Measurements from ENCODE around the gene MYO5B. TPM values are rescaled to one million over a fixed set of nuclear protein-coding genes. Genes with fewer than 3 reads are reported as not detected.
A peak's percentile ranks its signal among the peaks of the same experiment; 100 is the strongest.

The MYO5B gene
- total and polyA plus RNA-seq, 8 donors = 9.0 to 25.5 (median 12.1) TPM

DNA sequence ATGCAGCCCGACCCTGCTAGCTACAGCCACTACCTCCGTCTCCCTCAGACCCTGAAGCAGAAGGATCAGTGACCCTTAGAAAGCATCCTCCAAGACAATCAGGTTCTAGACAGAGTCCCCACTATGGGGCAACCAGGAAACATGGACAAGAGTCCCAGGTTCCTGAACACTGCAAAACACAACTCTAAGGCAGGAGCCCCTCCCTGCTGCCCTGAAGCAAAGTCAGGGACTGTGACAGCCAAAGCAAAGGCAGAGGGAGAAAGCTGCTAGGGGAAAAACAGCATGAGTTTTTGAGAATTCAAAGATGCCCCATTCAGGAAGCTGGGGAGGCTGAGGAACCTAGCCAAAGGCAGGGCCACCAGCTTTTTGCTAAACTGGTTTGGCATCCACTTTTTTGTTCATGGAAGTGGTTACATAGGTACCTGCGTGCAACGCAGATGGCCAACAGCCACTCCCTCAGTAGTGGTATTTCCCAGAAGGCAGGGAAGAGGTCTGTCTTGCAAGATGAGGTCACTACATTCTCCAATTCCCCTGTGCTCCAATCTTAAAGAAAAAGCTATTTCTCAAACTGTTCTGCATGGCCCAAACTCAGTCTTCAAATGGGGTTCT is 33.2 kb downstream of the MYO5B start:
- intact Hi-C loops (cut with DNase I) = no loop called here
- TF ChIP-seq, protein P1, sequence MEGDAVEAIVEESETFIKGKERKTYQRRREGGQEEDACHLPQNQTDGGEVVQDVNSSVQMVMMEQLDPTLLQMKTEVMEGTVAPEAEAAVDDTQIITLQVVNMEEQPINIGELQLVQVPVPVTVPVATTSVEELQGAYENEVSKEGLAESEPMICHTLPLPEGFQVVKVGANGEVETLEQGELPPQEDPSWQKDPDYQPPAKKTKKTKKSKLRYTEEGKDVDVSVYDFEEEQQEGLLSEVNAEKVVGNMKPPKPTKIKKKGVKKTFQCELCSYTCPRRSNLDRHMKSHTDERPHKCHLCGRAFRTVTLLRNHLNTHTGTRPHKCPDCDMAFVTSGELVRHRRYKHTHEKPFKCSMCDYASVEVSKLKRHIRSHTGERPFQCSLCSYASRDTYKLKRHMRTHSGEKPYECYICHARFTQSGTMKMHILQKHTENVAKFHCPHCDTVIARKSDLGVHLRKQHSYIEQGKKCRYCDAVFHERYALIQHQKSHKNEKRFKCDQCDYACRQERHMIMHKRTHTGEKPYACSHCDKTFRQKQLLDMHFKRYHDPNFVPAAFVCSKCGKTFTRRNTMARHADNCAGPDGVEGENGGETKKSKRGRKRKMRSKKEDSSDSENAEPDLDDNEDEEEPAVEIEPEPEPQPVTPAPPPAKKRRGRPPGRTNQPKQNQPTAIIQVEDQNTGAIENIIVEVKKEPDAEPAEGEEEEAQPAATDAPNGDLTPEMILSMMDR (IDR thresholded peaks at IDR 0.05) = no peak
- Histone ChIP-seq H3K27ac (no peak overlapping the region), H3K27me3 (peaks cover 0 to 5% of the 10 kb centered on the region in 2 donors), H3K4me1 (peaks cover 0 to 4% of the 10 kb centered on the region in 2 donors), H3K9me3 (no peaks in the 10 kb centered on the region), H3K36me3 (no peaks in the 10 kb centered on the region), H3K4me3 (no peak overlapping the region)
- peak in 1 of 4 donors; percentile 30 for DNase-seq
- peak; percentile 79 for ATAC-seq

DNA sequence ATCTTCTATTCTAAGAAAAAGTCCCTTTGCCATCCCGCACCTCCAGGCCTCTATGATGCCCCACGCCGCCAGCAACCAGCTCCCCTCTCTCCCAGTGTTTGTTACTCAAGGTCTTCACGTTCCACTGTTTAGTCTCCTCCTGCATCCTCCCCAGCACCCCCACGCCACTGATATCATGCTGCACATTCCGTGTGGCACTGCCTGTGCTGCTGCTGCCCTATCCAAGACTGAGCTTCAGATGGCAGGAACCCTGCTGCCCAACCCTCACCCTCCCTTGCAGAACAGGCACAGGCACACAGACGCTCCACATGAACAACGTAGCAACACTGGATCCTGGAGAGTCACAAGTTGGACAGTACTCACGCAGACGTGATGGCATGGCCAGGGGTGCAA is 35.3 kb downstream of the MYO5B start:
- H3K27me3 ChIP-seq = peaks cover 0 to 5% of the 10 kb centered on the region in 2 donors

DNA sequence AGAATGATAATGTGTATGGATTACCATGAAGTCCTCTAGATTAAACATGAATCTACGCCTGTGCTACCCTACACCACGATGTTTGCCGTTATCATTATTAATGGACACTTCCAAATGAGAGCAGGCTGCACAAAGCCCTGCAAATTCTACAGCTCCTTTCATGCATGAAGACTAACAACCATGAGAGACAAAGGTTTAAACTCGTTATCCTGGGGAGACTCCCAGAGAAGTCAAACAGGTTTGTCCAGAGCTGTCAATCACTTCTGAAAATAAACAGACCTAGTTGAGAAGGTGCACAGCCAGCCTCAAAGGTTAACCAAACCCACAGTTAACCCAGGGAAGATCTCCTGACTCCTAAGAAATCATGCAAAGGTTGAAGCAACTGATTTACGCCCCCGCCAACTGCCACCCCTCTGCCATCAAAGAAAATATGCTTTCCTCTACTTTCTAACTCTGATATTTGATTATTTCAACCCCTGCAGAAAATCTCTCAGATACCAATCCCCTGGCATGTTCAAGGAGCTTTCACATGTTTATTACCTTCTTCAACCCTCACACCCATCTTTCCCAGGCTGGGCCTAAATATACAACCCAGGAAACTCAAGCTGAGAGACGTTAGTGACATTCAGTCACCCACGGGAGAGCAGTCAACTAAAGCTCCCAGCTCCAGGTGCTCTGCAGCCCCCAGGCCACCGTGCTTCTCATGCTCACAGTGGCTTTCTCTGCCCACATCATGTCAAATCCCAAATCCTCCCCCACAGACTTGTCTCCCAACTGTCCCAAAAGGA is 35.9 kb downstream of the MYO5B start:
- no peaks in the 10 kb centered on the region for H3K9me3 ChIP-seq
- H3K27me3 ChIP-seq = peaks cover 0 to 5% of the 10 kb centered on the region in 2 donors
- ATAC-seq (peak; percentile 76), DNase-seq (peak in 1 of 4 donors; percentile 43)
- intact Hi-C loops (cut with DNase I) = no loop called here
- H3K4me1 ChIP-seq = peaks cover 0 to 4% of the 10 kb centered on the region in 2 donors
- H3K27ac ChIP-seq = no peak overlapping the region
- H3K4me3 ChIP-seq = no peak overlapping the region
- TF ChIP-seq, protein P1 (IDR thresholded peaks at IDR 0.05) = no peak
- no peaks in the 10 kb centered on the region for H3K36me3 ChIP-seq

More for the DNA sequence above, 35.3 kb downstream of the MYO5B start:
- TF ChIP-seq, protein P1 (IDR thresholded peaks at IDR 0.05) = no peak
- DNase-seq (no peak), ATAC-seq (no peak)
- H3K4me3 ChIP-seq = no peak overlapping the region
- no peaks in the 10 kb centered on the region for H3K36me3 ChIP-seq
- H3K4me1 ChIP-seq = peaks cover 0 to 4% of the 10 kb centered on the region in 2 donors
- intact Hi-C loops (cut with DNase I) = no loop called here
- no peaks in the 10 kb centered on the region for H3K9me3 ChIP-seq
- H3K27ac ChIP-seq = no peak overlapping the region

DNA sequence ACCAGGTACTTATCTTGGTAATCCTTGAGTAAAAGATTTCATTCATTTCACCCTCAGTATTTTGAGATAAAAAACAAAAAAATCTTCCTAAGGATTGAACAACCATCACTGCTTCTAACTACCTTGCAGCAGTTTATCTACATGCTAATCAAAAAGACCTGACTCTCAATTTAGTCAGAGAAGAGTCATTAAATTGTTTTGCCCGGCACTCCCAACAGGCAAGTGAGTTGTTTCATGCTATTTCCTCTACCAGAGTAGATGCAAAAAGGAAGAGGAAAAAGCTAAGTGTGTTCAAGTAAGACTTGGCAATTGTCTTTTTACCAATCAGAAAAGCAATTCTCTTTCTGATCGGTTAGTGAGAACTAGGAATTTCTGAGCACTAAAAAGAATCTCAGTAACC is 39.5 kb downstream of the MYO5B start:
- peaks cover 0 to 5% of the 10 kb centered on the region in 2 donors for H3K27me3 ChIP-seq
- H3K9me3 ChIP-seq = no peaks in the 10 kb centered on the region
- no peaks in the 10 kb centered on the region for H3K4me1 ChIP-seq
- ATAC-seq (no peak), DNase-seq (no peak)
- H3K4me3 ChIP-seq = no peak overlapping the region
- intact Hi-C loops (cut with DNase I) = no loop called here
- no peaks in the 10 kb centered on the region for H3K36me3 ChIP-seq
- no peak overlapping the region for H3K27ac ChIP-seq
- TF ChIP-seq, protein P1 (IDR thresholded peaks at IDR 0.05) = no peak

DNA sequence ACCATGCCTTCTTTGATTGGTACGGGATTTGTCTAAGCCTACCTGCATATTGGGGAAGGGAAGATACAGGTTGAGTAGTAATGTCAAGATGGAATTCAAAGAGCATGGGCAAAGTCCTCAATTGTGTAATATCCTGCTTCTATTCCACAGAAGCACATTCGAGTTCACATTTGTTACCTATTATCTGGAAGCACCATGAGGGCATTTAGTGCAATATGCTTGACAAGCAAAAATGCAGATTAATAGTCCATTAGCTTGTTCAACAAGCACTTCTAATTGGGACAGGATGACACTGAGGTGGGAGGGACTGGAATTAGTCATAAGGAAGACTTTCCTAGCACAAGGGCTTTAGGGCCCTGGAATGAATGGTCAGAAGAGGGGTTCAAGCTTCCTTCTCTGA is 40.5 kb downstream of the MYO5B start:
- Histone ChIP-seq H3K27ac (no peak overlapping the region), H3K4me1 (no peaks in the 10 kb centered on the region), H3K27me3 (no peaks in the 10 kb centered on the region), H3K36me3 (no peaks in the 10 kb centered on the region), H3K9me3 (no peaks in the 10 kb centered on the region), H3K4me3 (no peak overlapping the region)
- ATAC-seq = no peak
- intact Hi-C loops (cut with DNase I) = no loop called here
- DNase-seq = no peak
- TF ChIP-seq, protein P1 (IDR thresholded peaks at IDR 0.05) = no peak
